K562 (cell line): ENCODE measurements around the gene USP10. TPM values are rescaled to one million over a fixed set of nuclear protein-coding genes. Genes with fewer than 3 reads are reported as not detected.

Experiments used
- FOXP4 ChIP-seq: sonication (generic); formaldehyde crosslinking; IDR thresholded peaks from 2 replicates; pipeline ENCODE4 v1.8.0; 2022; ENCODE audit warnings: mild to moderate bottlenecking, missing genetic modification reagents, borderline replicate concordance
- KLF16 ChIP-seq: IDR thresholded peaks from 2 replicates; pipeline ENCODE4 v1.6.1; 2016; ENCODE audit warnings: antibody characterized with exemption
- L3MBTL2 ChIP-seq: fragments of 450-650 bp; IDR thresholded peaks from 2 replicates; pipeline ENCODE4 v1.6.1; 2016; ENCODE audit warnings: mild to moderate bottlenecking, moderate library complexity
- MGA ChIP-seq: fragments of 450-650 bp; IDR thresholded peaks from 2 replicates; pipeline ENCODE4 v1.6.1; 2016; ENCODE audit warnings: mild to moderate bottlenecking, moderate library complexity
- PKNOX1 ChIP-seq: fragments of 450-650 bp; IDR thresholded peaks from 2 replicates; pipeline ENCODE4 v1.6.1; 2016
- USF1 ChIP-seq: sonication (generic); formaldehyde crosslinking; IDR thresholded peaks from 2 replicates; pipeline ENCODE4 v1.9.0; 2022; ENCODE audit warnings: mild to moderate bottlenecking, missing genetic modification reagents
- ZFPM2 ChIP-seq: fragments of 250-450 bp; sonication (Bioruptor Pico); IDR thresholded peaks from 2 replicates; pipeline ENCODE4 v1.5.1; 2022; ENCODE audit warnings: mild to moderate bottlenecking
- polyA plus RNA-seq, 8 experiments: library from polyadenylated mRNA; depleted of rRNA in 4 of 8; stranded (reverse) in 5 of 8; unstranded in 3 of 8; fragments of >200 nt; fragmentation: Nextera tagmentation in 2 of 8; fragmentation: Illumina TruSeq in 1 of 8; extraction: Ambion mirVana in 2 of 8; extraction: Trizol in 1 of 8; gene quantifications; 2 replicates each; pipeline versions ENCODE4 v1.2.1 to v1.2.3, GENCODE V29; 2011 to 2014; ENCODE audit warnings: inconsistent platforms in 1 of 8, missing spikeins in 1 of 8
- total RNA-seq, 7 experiments: library from RNA; depleted of rRNA in 6 of 7; stranded (reverse); fragments of >200 nt in 6 of 7; fragmentation: Illumina TruSeq in 2 of 7; extraction: Trizol in 2 of 7; gene quantifications; 2 replicates each; pipeline versions ENCODE4 v1.2.1 to v1.2.3, GENCODE V29; 2011 to 2021; ENCODE audit warnings: low replicate concordance in 1 of 7

USP10 gene
- total and polyA plus RNA-seq, 9 of the 15 experiments (the other 6 are each of a cell fraction or from before 2014, with no cell fraction given) = 61.7 to 197 (median 116) TPM

- TF ChIP-seq USF1 = peak; percentile 87
- peak; percentile 85 for TF ChIP-seq L3MBTL2
- no peak for TF ChIP-seq FOXP4 (CRISPR knock-in tag)
- peak; percentile 25; the same call in 1 of the 2 replicates for TF ChIP-seq PKNOX1
- TF ChIP-seq KLF16 = no peak
- TF ChIP-seq ZFPM2 (CRISPR knock-in tag) = no peak
- peak; percentile 90 for TF ChIP-seq MGA
Observed at GRCh38 chr16:84686707-84687298, 13.0 kb upstream of the USP10 start (continued).
